Breast epithelium (tissue), 3 donors: ENCODE data around the gene RASGRP1.

Experiments
- CTCF ChIP-seq, 3 donors: fragments of 450-650 bp; IDR thresholded peaks; one replicate each; pipeline ENCODE4 v1.5.1; 2016 to 2017; ENCODE audit warnings: antibody characterized with exemption in 3 of 3, mild to moderate bottlenecking in 3 of 3, moderate library complexity in 3 of 3
- POLR2AphosphoS5 ChIP-seq, 3 donors: sonication (generic); formaldehyde crosslinking; IDR thresholded peaks; one replicate each; pipeline ENCODE4 v1.6.1; 2017; ENCODE audit warnings: antibody characterized with exemption in 3 of 3

GRCh38 chr15:38481113-38481512, 83.5 kb downstream of the RASGRP1 start:
- no peak for TF ChIP-seq POLR2AphosphoS5 (IDR thresholded peaks at IDR 0.05)
- TF ChIP-seq CTCF (IDR thresholded peaks at IDR 0.05) = no peak
